Measurements from ENCODE around the gene FAM170A. TPM values are rescaled to one million over a fixed set of nuclear protein-coding genes. Genes with fewer than 3 reads are reported as not detected.
A peak's percentile ranks its signal among the peaks of the same experiment; 100 is the strongest.

The FAM170A gene, protein sequence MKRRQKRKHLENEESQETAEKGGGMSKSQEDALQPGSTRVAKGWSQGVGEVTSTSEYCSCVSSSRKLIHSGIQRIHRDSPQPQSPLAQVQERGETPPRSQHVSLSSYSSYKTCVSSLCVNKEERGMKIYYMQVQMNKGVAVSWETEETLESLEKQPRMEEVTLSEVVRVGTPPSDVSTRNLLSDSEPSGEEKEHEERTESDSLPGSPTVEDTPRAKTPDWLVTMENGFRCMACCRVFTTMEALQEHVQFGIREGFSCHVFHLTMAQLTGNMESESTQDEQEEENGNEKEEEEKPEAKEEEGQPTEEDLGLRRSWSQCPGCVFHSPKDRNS
- total RNA-seq (not detected), polyA plus RNA-seq (not detected)

DNA sequence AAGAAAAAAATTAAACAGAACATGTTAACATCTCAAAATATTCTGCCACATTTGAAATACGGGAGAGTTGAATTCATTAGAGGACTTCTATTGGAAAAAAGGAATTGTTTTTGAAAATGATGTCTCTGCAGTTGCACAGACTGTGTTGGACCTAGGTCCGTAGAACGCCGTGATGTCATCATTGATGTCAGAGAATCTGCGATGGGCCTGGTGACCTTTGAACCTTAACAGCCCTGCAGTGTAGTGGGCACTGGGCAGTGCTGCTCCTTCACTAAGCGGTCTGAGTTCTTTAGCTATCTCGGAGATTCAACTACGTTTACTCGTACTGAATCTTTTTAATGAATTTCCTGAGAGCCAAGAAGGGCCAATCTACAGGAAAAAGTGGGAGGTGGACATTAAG, at the start of gene FAM170A:
Gene FAM170A, plus strand, starts transcription at position 220 of the 400 bp plus-strand sequence. CDS start 211 bp downstream, outside the sequence.
- Histone ChIP-seq H3K27ac (ENCODE audit: low read depth) (no peak within 1 kb of the TSS), H3K4me3 (ENCODE audit: low read depth, low read length) (no peak within 1 kb of the TSS), H3K4me1 (ENCODE audit: insufficient read depth) (no peaks in the 10 kb centered on the region), H3K36me3 (ENCODE audit: insufficient read depth) (no peaks in the 10 kb centered on the region)
- 91% methylated on average over 9 of the region's 9 CpGs for WGBS
- DNase-seq (ENCODE audit: extremely low spot score), result no peak

DNA sequence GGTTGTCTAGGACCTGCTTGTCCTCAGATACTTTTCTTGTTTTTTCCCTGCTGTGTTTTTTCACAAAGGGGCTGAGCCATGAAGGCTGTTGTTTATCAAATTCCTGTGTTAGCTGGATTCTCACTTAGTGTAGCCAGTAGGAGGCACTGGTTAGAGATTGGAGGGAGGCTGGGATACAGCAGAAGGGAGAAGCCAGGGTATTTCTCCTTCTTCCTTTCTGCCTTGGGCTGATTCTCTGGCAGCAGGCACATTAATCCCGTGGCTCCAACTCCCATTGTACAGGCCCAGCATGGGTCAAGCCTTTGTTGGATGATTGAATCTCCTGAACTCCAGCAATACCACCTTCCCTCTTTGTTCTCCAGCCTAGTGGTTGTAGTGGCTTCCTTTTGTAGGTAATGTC, 46.4 kb upstream of the FAM170A start:
- 89% methylated on average over 1 of the region's 1 CpG for WGBS
- no peaks in the 10 kb centered on the region for H3K36me3 ChIP-seq (ENCODE audit: insufficient read depth)
- DNase-seq (ENCODE audit: extremely low spot score), result no peak
- no peak overlapping the region for H3K4me3 ChIP-seq (ENCODE audit: low read depth, low read length)
- H3K27ac ChIP-seq (ENCODE audit: low read depth), result no peak overlapping the region
- H3K4me1 ChIP-seq (ENCODE audit: insufficient read depth), result no peaks in the 10 kb centered on the region

DNA sequence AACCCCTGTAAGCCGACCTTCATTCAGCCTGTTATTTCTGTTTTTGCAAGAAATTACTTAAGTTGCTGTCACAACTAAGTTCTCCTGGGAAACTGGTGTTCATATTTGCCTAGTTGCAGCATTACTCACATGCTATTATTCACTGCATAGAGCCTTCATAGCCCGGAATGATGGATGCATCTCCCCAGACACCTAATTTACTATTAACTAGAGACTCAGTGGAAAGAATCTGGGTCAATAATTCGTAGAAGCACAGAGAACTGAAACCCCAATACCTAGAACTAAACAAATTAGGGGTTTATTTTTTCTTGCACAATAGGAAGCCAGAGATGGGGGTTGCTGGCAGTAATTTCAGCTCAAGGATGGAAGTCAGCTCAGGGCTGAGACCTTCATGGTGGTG, 45.7 kb upstream of the FAM170A start:
- 85% methylated on average over 3 of the region's 3 CpGs for WGBS
- H3K27ac ChIP-seq (ENCODE audit: low read depth), result no peak overlapping the region
- no peaks in the 10 kb centered on the region for H3K36me3 ChIP-seq (ENCODE audit: insufficient read depth)
- H3K4me1 ChIP-seq (ENCODE audit: insufficient read depth), result no peaks in the 10 kb centered on the region
- no peak overlapping the region for H3K4me3 ChIP-seq (ENCODE audit: low read depth, low read length)
- no peak for DNase-seq (ENCODE audit: extremely low spot score)

DNA sequence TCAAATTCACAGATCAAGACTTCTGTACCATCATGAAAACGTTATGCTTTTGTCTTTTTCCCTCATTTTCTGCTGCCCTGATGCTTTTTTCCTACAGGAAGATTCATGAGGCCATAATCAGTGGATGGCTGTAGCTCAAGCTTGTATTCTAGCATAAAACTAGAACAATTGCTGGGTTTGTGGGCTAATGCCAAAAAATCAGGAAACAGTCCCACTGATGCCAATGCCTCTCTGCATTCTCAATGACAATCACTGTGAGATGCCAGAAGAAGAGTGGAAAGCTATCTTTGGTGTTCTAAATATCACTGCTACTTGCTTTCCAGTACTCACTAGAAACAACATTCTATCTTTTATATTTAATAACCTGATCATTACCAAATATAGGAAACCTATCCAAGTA, 33.3 kb upstream of the FAM170A start:
- WGBS, result 70% methylated on average over 1 of the region's 1 CpG
- no peaks in the 10 kb centered on the region for H3K4me1 ChIP-seq (ENCODE audit: insufficient read depth)
- H3K27ac ChIP-seq (ENCODE audit: low read depth), result no peak overlapping the region
- no peaks in the 10 kb centered on the region for H3K36me3 ChIP-seq (ENCODE audit: insufficient read depth)
- H3K4me3 ChIP-seq (ENCODE audit: low read depth, low read length), result no peak overlapping the region
- no peak for DNase-seq (ENCODE audit: extremely low spot score)

DNA sequence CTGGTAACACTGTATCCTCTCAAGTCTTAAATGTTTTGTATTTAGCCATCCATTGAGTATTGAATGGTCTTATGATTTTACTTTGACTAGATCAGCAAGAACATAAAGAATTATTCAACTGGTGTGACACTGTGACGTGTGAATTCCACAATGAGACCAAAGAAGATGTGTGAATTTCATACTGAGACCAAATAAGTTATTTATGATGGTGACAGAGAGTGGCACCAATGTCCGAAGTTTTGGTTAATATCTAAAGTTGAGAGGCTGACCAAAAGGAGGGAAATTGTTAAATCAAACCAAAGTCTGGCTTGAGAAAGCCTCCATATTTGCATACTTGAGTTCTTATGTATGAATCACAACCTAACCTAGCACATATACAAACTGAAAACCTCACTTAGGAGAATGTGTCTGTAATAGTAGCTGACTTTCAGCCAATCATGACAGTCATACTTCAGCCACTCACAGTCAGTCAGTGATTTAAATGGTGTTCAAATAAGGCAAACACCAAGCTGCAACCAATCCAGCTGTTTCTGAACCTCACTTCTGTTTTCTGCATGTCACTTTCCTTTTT, 31.5 kb upstream of the FAM170A start:
- Histone ChIP-seq H3K4me1 (ENCODE audit: insufficient read depth) (no peaks in the 10 kb centered on the region), H3K36me3 (ENCODE audit: insufficient read depth) (no peaks in the 10 kb centered on the region), H3K4me3 (ENCODE audit: low read depth, low read length) (no peak overlapping the region), H3K27ac (ENCODE audit: low read depth) (no peak overlapping the region)
- WGBS, result 83% methylated on average over 2 of the region's 2 CpGs
- no peak for DNase-seq (ENCODE audit: extremely low spot score)

DNA sequence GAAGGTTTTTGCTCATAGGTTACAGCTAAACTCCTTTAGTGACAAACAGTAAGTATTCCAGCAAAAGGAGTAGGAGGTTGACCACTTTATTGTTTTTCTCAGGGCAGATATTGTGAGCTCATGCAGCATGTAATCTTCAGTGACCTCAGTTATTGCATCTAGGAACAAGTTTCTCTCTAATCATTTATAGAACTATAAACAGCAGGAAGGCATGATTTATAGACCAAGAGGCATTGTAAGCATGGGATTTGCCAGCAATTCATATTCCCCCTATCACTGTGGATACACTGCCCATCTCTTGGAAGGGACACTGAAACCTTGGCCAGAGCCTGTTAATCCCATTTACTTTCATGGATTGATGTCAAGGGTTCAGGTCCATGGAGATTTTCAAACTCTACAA, 15.4 kb upstream of the FAM170A start:
- H3K4me1 ChIP-seq (ENCODE audit: insufficient read depth), result no peaks in the 10 kb centered on the region
- DNase-seq (ENCODE audit: extremely low spot score), result peak; percentile 1
- H3K36me3 ChIP-seq (ENCODE audit: insufficient read depth), result no peaks in the 10 kb centered on the region
- no peak overlapping the region for H3K4me3 ChIP-seq (ENCODE audit: low read depth, low read length)
- H3K27ac ChIP-seq (ENCODE audit: low read depth), result no peak overlapping the region

DNA sequence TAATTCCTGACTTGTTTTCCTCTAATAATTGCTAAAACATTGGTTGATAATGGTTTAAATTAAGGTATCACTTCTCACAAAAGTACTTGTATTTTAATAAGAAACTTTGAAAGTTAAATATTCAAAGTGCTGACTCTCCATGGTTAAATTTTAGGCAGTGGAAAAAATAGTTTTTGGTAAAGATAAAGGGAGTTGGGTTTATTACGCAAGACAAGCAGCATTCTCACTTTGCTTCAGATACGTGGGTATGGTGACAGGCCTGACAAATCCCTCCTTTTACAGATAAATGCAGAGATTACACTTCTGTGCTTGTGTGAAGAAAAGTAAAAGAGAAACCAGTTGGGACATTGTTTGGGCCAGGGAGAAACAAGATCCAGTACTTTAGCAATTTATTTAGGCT, 14.5 kb upstream of the FAM170A start:
- no peak overlapping the region for H3K27ac ChIP-seq (ENCODE audit: low read depth)
- DNase-seq (ENCODE audit: extremely low spot score), result no peak
- H3K4me1 ChIP-seq (ENCODE audit: insufficient read depth), result no peaks in the 10 kb centered on the region
- no peaks in the 10 kb centered on the region for H3K36me3 ChIP-seq (ENCODE audit: insufficient read depth)
- no peak overlapping the region for H3K4me3 ChIP-seq (ENCODE audit: low read depth, low read length)
- WGBS, result 39% methylated on average over 2 of the region's 2 CpGs

DNA sequence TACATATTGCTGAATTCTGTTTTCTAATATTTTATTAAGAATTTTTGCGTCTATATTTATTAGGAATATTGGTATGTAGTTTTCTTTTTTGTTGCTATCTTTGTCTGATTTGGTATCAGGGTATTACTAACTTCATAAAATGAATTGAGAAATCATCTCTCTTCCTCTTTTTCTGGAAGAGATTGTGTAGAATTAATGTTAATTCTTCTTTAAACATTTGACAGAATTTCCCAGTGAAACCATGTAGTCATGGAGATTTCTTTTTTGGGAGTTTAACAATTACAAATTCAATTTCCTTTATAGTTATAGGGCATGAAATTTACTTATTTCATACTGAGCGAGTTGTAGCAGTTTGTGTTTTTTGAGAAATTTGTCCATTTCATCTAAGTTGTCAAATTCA, 3.3 kb upstream of the FAM170A start:
- H3K4me3 ChIP-seq (ENCODE audit: low read depth, low read length), result no peak overlapping the region
- DNase-seq (ENCODE audit: extremely low spot score), result no peak
- no peaks in the 10 kb centered on the region for H3K36me3 ChIP-seq (ENCODE audit: insufficient read depth)
- WGBS, result 45% methylated on average over 2 of the region's 2 CpGs
- H3K27ac ChIP-seq (ENCODE audit: low read depth), result no peak overlapping the region
- H3K4me1 ChIP-seq (ENCODE audit: insufficient read depth), result no peaks in the 10 kb centered on the region

DNA sequence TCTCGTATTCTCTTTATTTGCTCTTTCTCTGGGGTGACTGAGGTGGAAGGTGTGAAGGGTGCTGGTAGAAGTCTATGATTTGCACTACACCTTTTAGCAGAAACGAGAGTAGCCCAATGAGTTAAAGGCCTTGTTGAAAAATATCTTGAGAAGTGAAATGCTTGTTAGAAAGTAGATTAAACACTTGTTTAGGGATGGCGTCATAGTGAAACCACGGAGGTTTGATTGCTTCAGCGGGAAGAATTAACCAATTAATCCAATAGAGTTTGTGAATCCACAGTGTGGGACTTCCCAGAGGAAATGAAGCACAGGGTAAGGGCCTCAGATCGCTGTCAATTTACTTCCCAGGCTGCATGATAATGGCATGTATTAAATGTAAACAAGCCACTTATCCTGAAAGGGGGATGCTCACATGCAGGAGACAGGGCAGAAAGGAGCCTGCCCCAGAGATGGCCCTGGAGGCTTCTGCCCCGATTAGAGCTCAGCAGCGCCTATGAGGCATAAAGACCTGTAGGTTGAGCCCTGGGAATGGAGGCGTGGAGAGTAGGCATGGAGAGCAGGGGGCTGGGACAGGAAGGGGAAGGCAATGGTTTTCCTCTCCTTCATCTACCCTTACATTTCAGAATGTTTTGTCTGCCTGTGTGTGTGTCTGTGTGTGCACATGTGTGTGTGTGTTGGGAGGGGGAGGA, 1.5 kb downstream of the FAM170A start:
- no peaks in the 10 kb centered on the region for H3K4me1 ChIP-seq (ENCODE audit: insufficient read depth)
- H3K4me3 ChIP-seq (ENCODE audit: low read depth, low read length), result no peak overlapping the region
- WGBS, result 85% methylated on average over 9 of the region's 9 CpGs
- H3K27ac ChIP-seq (ENCODE audit: low read depth), result no peak overlapping the region
- no peak for DNase-seq (ENCODE audit: extremely low spot score)
- H3K36me3 ChIP-seq (ENCODE audit: insufficient read depth), result no peaks in the 10 kb centered on the region

DNA sequence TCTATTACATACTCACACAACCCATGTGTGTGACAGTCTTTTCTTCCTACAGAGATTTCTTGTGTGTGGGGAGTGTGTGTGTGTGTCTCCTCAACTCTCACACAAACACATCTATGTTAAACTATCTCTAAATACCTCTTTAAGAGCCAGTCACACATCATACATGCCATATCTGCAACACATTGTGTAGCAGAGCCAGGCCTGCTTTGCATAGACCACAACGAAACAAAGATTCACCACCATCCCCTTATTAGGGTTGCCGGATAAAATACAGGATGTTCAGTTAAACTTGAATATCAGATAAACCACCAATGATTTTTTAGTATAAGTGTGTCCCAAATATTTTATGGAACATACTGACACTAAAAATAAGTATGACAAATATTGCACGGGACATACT, 2.3 kb downstream of the FAM170A start:
- no peaks in the 10 kb centered on the region for H3K36me3 ChIP-seq (ENCODE audit: insufficient read depth)
- H3K4me1 ChIP-seq (ENCODE audit: insufficient read depth), result no peaks in the 10 kb centered on the region
- H3K27ac ChIP-seq (ENCODE audit: low read depth), result no peak overlapping the region
- WGBS, result 96% methylated on average over 3 of the region's 3 CpGs
- DNase-seq (ENCODE audit: extremely low spot score), result no peak
- no peak overlapping the region for H3K4me3 ChIP-seq (ENCODE audit: low read depth, low read length)

DNA sequence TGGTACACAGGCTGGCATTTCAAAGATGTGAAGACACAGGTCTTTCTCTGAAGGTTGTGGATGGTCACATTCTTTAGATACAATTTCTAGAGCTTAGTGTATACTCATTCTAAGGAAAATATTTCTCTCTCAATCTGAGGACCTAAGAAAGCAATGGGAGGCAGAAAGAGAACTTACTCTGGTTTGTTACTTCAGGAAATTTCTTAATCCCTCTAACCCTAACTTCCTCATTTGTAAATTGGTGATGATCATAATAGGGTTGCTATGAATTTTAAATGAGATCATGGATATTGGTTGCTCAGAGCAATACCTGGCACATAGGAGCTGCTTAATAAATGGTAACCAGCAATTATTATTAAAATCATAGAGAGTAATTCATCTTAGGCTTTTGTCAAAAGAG, 22.1 kb downstream of the FAM170A start:
- Histone ChIP-seq H3K4me3 (ENCODE audit: low read depth, low read length) (no peak overlapping the region), H3K27ac (ENCODE audit: low read depth) (no peak overlapping the region), H3K36me3 (ENCODE audit: insufficient read depth) (no peaks in the 10 kb centered on the region), H3K4me1 (ENCODE audit: insufficient read depth) (no peaks in the 10 kb centered on the region)
- DNase-seq (ENCODE audit: extremely low spot score), result no peak

DNA sequence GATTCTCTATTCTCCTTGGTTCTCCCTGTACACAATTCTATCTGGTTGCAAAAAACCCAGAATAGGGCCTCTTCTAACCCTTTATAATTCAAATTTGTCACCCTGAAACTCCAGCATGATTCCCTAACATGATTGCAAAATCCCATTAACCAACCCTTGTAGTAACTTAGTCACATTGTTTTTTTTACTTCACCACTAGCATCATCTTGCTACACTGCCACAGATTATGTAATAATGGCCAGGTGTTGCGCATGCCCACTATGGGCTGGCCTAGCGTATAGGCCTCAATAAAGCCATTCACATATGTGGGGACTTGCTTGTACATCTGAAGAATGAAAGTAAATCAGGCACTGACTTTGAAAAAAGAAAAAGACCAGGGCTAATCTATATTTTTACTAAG, 25.7 kb downstream of the FAM170A start:
- H3K4me3 ChIP-seq (ENCODE audit: low read depth, low read length), result no peak overlapping the region
- no peak for DNase-seq (ENCODE audit: extremely low spot score)
- 94% methylated on average over 2 of the region's 2 CpGs for WGBS
- no peak overlapping the region for H3K27ac ChIP-seq (ENCODE audit: low read depth)
- no peaks in the 10 kb centered on the region for H3K36me3 ChIP-seq (ENCODE audit: insufficient read depth)
- no peaks in the 10 kb centered on the region for H3K4me1 ChIP-seq (ENCODE audit: insufficient read depth)

DNA sequence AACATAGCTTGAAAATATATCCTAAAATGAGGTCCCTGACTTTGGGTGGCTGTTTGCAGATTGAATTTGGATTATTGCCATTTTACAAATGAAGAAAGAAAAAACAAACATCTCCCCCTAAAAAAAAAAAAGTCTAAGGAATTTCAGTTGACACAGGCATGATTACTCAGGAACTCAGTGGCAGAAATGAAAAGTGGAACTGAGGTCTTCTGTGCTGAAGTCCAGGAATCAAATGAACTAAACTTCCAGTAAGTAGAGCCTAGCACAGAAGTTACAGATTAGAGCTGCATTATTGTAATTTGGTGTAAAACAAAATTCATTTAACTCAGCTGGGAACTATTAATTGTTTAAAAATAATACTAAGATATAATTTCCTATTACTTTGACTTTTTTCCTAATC, 26.7 kb downstream of the FAM170A start:
- H3K4me1 ChIP-seq (ENCODE audit: insufficient read depth), result no peaks in the 10 kb centered on the region
- DNase-seq (ENCODE audit: extremely low spot score), result no peak
- H3K4me3 ChIP-seq (ENCODE audit: low read depth, low read length), result no peak overlapping the region
- no peak overlapping the region for H3K27ac ChIP-seq (ENCODE audit: low read depth)
- H3K36me3 ChIP-seq (ENCODE audit: insufficient read depth), result no peaks in the 10 kb centered on the region

DNA sequence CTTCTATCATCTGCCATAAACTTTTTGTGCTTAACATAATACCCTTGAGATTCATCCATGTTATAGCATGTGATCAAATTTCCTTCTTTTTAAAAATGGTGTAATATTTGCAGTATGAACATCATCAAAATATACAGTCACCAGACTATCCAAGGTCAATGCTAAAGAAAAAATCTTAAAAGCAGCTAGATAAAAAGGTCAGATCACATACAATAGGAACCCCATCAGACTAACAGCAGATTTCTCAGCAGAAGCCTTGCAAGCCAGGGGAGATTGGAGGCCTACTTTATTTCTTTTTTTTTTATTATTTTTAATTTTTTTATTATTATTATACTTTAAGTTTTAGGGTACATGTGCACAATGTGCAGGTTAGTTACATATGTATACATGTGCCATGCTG, 37.2 kb downstream of the FAM170A start:
- no peak overlapping the region for H3K4me3 ChIP-seq (ENCODE audit: low read depth, low read length)
- H3K4me1 ChIP-seq (ENCODE audit: insufficient read depth), result no peaks in the 10 kb centered on the region
- H3K27ac ChIP-seq (ENCODE audit: low read depth), result no peak overlapping the region
- no peak for DNase-seq (ENCODE audit: extremely low spot score)
- no peaks in the 10 kb centered on the region for H3K36me3 ChIP-seq (ENCODE audit: insufficient read depth)

Data from urinary bladder (tissue), 4 donors.